Activated T-cell treated with anti-CD3 and anti-CD28 coated beads, Interleukin-2, amount 50 U/mL, for 4 hours (primary cell): ENCODE results near the gene SALL3. TPM values are rescaled to one million over a fixed set of nuclear protein-coding genes. Genes with fewer than 3 reads are reported as not detected.
"Not testable (repeated sequence)": the region's sequence is repeated elsewhere in the genome, so short reads cannot be mapped to it uniquely, and the experiment has no call there.

ENCODE experiments used
- ATAC-seq, 2 donors: fragments of 200-7000 bp; cut with Tn5 transposase; one replicate each; pipeline ENCODE4 v1.10.0; 2021
- DNase-seq: peaks from one replicate; pipeline ENCODE4 v3.0.0-alpha.2; 2020
- H3K27me3 Mint-ChIP-seq: one replicate; pipeline ENCODE4 v1.8.0; 2021; ENCODE audit warnings: low read depth, mixed read lengths
- H3K36me3 Mint-ChIP-seq: one replicate; pipeline ENCODE4 v1.8.0; 2022; ENCODE audit warnings: mixed read lengths; ENCODE audit not compliant: insufficient read depth
- H3K4me1 Mint-ChIP-seq: one replicate; pipeline ENCODE4 v1.8.0; 2021; ENCODE audit warnings: low read depth, mixed read lengths
- H3K4me3 Mint-ChIP-seq: one replicate; pipeline ENCODE4 v1.8.0; 2021; ENCODE audit warnings: mild to moderate bottlenecking, moderate library complexity, mixed read lengths
- H3K9me3 Mint-ChIP-seq: one replicate; pipeline ENCODE4 v1.8.0; 2021; ENCODE audit warnings: mixed read lengths
- total RNA-seq, 3 donors: library from RNA; stranded (reverse); gene quantifications; one replicate each; pipeline ENCODE4 v1.2.1, GENCODE V29; 2021

Gene SALL3
- not detected for total RNA-seq

GRCh38 chr18:78979730-78980278, at the start of gene SALL3:
TSS of gene SALL3 (plus strand) at chr18:78979818. CDS start at chr18:78980275, 457 bp downstream.
- Mint-ChIP-seq H3K36me3 (no peaks in the 10 kb centered on the region), H3K4me1 (peaks cover 13% of the 10 kb centered on the region), H3K4me3 (no peak within 1 kb of the TSS), H3K9me3 (peaks cover 4% of the 10 kb centered on the region), H3K27me3 (peaks cover 63% of the 10 kb centered on the region)
- no peak for DNase-seq
- ATAC-seq, result peak in 1 of 2 donors; percentile 27

DNA sequence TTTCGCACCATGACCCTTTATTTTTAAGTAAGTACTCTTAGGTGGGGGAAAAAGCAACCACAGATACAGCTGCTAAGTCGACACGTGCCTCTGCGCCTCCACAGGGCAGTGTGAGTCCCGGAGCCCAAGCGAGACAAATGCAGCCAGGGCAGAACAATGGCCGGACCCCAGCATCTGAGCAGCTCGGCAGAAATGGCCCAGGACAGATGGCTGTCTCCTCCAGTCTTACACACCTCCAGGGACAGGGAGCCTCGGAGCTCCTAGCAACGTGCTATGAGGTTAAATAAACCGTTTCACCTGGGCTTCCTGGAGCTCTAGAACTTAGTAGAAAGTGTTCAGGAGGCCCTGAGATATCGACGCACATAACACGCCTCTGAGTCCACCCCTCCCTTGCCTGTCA, 47.3 kb upstream of the SALL3 start:
- DNase-seq (no peak), ATAC-seq (no peak)
- no peaks in the 10 kb centered on the region for H3K4me1 Mint-ChIP-seq
- no peaks in the 10 kb centered on the region for H3K9me3 Mint-ChIP-seq
- H3K27me3 Mint-ChIP-seq, result peaks cover 4% of the 10 kb centered on the region
- no peaks in the 10 kb centered on the region for H3K36me3 Mint-ChIP-seq
- no peak overlapping the region for H3K4me3 Mint-ChIP-seq

- ATAC-seq (no peak), DNase-seq (no peak)
- Mint-ChIP-seq H3K9me3 (no peaks in the 10 kb centered on the region), H3K4me1 (no peaks in the 10 kb centered on the region), H3K36me3 (no peaks in the 10 kb centered on the region), H3K4me3 (no peak overlapping the region), H3K27me3 (peaks cover 8% of the 10 kb centered on the region)
Observed at GRCh38 chr18:78934003-78934402, 45.6 kb upstream of the SALL3 start.

DNA sequence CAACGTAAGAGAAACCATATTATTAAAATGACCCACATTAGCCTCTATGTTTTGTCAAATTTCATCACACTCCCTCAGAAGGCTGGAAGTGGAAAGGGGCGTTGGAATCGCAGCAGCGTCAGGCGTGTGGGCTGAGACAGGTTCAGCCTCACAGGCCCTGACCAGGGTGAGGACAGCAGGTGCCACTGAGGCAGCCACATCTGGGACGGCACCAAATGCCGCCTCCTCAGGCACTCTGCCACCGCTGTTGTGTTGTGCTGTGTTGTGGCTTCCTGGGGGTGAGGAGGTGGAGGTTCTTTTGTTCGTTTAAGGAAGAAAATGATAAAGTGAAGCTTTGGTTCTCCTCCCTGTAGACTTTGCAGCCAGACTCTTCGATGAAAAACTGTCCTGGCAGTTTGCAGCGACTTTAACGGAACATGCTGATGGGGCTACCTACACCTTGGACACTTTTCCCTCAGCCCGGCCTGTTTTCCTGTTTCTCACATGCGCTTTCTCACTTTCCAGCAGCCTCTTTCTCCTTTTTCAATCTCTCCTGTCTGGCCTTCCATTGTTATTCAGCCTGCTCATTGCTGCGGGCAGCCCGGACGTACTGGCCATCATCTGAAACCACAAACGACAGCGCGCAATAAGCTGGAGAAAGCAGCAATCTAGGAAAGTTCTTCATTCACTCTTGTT, 44.9 kb upstream of the SALL3 start:
- Mint-ChIP-seq H3K4me3 (no peak overlapping the region), H3K27me3 (peaks cover 8% of the 10 kb centered on the region), H3K4me1 (no peaks in the 10 kb centered on the region), H3K9me3 (no peaks in the 10 kb centered on the region), H3K36me3 (no peaks in the 10 kb centered on the region)
- DNase-seq (no peak), ATAC-seq (no peak)

- Mint-ChIP-seq H3K27me3 (peaks cover 8% of the 10 kb centered on the region), H3K9me3 (no peaks in the 10 kb centered on the region), H3K36me3 (no peaks in the 10 kb centered on the region), H3K4me1 (no peaks in the 10 kb centered on the region), H3K4me3 (no peak overlapping the region)
- ATAC-seq (no peak), DNase-seq (no peak)
Observed at GRCh38 chr18:78935406-78935805, 44.2 kb upstream of the SALL3 start.

DNA sequence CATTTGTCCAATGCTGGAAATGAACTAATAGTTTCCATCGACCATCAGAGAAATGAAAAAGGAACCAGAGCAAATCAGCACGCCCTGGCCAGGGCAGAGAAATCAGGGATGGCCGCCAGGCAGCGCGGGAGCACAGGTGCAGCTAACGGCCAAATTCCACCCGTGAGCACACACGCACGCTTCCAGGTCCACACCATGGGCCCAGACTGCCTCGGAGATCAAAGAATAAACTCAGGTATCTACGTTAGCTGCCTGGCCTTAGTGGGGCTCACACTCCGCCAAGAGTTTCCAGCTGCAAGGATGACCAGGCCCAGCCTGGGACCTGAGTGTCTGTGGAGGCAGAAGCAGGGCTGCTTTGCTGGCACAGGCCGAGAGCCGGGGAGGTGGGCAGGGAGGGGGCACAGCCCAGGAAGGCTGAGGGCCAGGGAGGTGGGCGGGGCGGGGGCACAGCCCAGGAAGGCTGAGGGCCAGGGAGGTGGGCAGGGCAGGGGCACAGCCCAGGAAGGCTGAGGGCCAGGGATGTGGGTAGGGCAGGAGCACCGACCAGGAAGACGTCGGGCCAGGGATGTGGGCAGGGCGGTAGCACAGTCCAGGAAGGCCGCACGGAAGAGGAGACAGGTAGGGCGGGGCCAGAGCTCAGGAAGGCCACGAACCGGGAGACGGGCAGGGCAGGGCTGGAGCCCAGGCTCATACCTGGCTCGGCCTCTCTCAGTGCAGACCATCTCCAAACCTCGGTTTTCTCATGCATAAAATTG, 43.2 kb upstream of the SALL3 start:
- Mint-ChIP-seq H3K9me3 (no peaks in the 10 kb centered on the region), H3K4me1 (no peaks in the 10 kb centered on the region), H3K4me3 (no peak overlapping the region), H3K36me3 (no peaks in the 10 kb centered on the region), H3K27me3 (peaks cover 8% of the 10 kb centered on the region)
- DNase-seq, result no peak
- ATAC-seq, result no peak

- DNase-seq (no peak), ATAC-seq (no peak)
- no peaks in the 10 kb centered on the region for H3K4me1 Mint-ChIP-seq
- no peak overlapping the region for H3K4me3 Mint-ChIP-seq
- H3K27me3 Mint-ChIP-seq, result peaks cover 8% of the 10 kb centered on the region
- H3K9me3 Mint-ChIP-seq, result no peaks in the 10 kb centered on the region
- no peaks in the 10 kb centered on the region for H3K36me3 Mint-ChIP-seq
Observed at GRCh38 chr18:78937166-78937565, 42.5 kb upstream of the SALL3 start.

DNA sequence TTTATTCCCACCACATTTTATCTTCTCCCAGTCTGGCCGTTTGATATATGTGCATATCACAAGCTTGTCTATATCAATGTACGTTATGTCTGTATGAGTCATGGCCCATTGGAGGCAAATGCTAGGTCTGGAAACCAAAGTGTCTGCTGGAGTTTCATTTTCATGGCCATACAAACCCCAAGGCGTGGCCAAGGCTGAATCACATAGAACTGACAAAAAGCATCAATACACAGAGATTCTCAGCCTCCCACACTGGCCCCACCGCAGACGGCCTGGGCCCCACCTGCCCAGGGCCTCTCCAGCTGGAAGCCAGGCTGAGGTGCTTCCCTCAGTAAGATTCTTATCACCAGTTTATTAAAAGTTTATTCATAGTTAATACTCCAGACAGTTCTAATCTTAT, 40.5 kb upstream of the SALL3 start:
- ATAC-seq (peak; percentile 48 to 75), DNase-seq (no peak)
- Mint-ChIP-seq H3K4me3 (no peak overlapping the region), H3K4me1 (no peaks in the 10 kb centered on the region), H3K9me3 (no peaks in the 10 kb centered on the region), H3K36me3 (no peaks in the 10 kb centered on the region), H3K27me3 (peaks cover 9% of the 10 kb centered on the region)

GRCh38 chr18:78939734-78940494, 39.7 kb upstream of the SALL3 start:
- H3K27me3 Mint-ChIP-seq, result peaks cover 9% of the 10 kb centered on the region
- no peaks in the 10 kb centered on the region for H3K4me1 Mint-ChIP-seq
- no peak overlapping the region for H3K4me3 Mint-ChIP-seq
- H3K36me3 Mint-ChIP-seq, result no peaks in the 10 kb centered on the region
- no peak for ATAC-seq
- DNase-seq, result no peak
- no peaks in the 10 kb centered on the region for H3K9me3 Mint-ChIP-seq

DNA sequence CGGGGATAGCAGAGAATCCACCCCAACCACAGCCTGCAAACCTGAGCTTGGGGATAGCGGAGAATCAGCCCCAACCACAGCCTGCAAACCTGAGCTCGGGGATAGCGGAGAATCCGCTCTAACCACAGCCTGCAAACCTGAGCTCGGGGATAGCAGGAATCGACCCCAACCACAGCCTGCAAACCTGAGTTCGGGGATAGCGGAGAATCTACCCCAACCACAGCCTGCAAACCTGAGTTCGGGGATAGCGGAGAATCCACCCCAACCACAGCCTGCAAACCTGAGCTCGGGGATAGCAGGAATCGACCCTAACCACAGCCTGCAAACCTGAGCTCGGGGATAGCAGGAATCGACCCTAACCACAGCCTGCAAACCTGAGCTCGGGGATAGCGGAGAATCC, 37.4 kb upstream of the SALL3 start:
- not testable (repeated sequence) for H3K4me3 Mint-ChIP-seq, H3K4me1 Mint-ChIP-seq, H3K36me3 Mint-ChIP-seq, DNase-seq, H3K9me3 Mint-ChIP-seq, ATAC-seq
- H3K27me3 Mint-ChIP-seq, result peaks cover 13% of the 10 kb centered on the region

- Mint-ChIP-seq H3K4me3 (no peak overlapping the region), H3K27me3 (peaks cover 14% of the 10 kb centered on the region), H3K36me3 (no peaks in the 10 kb centered on the region), H3K9me3 (no peaks in the 10 kb centered on the region), H3K4me1 (no peaks in the 10 kb centered on the region)
- DNase-seq, result no peak
- ATAC-seq, result no peak
Observed at GRCh38 chr18:78945628-78946027, 34.0 kb upstream of the SALL3 start.

DNA sequence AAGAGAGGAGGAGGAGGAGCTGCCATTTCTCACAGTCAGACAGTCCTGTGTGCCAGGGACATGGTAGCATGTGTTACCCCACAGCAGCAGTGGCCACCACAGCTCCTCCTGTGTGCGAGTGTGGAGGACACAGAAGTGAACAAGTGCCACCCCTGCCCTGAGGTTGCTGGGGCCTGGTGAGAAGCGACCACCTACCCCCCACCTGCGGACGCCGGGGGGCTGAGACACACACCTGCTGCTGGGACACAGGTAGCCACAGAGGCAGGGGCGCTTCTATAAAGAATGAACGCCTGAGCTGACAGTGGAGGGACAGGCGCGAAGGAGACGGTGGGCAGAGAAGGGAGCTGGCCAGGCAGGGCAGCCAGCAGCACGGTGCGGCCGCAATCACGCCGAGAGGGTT, 32.3 kb upstream of the SALL3 start:
- H3K4me3 Mint-ChIP-seq, result no peak overlapping the region
- H3K9me3 Mint-ChIP-seq, result peaks cover 4% of the 10 kb centered on the region
- H3K4me1 Mint-ChIP-seq, result no peaks in the 10 kb centered on the region
- H3K27me3 Mint-ChIP-seq, result peaks cover 14% of the 10 kb centered on the region
- ATAC-seq, result no peak
- no peak for DNase-seq
- H3K36me3 Mint-ChIP-seq, result no peaks in the 10 kb centered on the region

DNA sequence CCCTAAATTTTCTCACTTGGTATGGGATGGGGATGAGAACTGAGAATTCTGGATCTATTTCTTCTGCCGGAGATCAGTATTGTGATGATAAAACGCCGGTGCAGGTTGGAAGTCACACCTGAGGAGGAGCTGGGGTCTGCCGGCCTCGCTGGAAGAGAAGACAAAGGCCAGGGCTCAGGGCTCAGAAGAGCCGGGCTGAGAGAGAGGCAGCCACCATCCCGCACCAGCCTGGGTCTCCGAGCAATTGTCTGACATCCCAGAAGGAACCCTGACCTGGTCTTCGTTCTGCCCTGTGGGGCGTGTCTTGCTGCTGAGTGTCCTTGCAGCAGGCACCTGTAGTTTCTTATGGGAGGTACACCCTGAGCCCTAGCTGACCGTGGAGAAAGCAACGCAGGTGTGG, 31.4 kb upstream of the SALL3 start:
- Mint-ChIP-seq H3K4me3 (no peak overlapping the region), H3K9me3 (peaks cover 4% of the 10 kb centered on the region), H3K4me1 (no peaks in the 10 kb centered on the region), H3K36me3 (no peaks in the 10 kb centered on the region), H3K27me3 (peaks cover 14% of the 10 kb centered on the region)
- no peak for ATAC-seq
- no peak for DNase-seq

DNA sequence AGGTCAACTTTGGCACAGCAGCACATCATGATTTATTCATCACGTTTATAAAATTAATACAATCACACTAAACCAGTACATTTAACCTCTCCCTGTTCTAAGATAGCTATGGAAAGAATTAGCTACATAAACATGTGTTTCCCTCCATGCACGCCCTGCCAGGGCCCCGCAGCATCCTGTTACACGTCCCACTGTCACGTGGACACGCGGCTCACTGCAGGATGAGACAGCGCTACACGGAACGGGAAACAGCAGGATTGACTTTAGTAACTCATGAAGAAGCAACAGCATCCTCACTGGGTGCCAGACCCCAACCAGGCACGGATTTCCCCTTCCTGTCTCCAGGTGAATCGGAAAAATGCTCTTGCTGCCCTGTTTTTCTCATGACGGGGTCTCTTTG, 30.9 kb upstream of the SALL3 start:
- peaks cover 13% of the 10 kb centered on the region for H3K27me3 Mint-ChIP-seq
- no peaks in the 10 kb centered on the region for H3K4me1 Mint-ChIP-seq
- H3K9me3 Mint-ChIP-seq, result peaks cover 4% of the 10 kb centered on the region
- DNase-seq (no peak), ATAC-seq (no peak)
- H3K36me3 Mint-ChIP-seq, result no peaks in the 10 kb centered on the region
- H3K4me3 Mint-ChIP-seq, result no peak overlapping the region
